GM19397 (cell line): ENCODE results near the gene ZNF322.

Source experiments
- ATAC-seq: cut with Tn5 transposase; IDR thresholded peaks from one replicate; pipeline ENCODE4 v1.9.1; 2021; ENCODE audit warnings: mild to moderate bottlenecking, moderate library complexity; ENCODE audit not compliant: unreplicated experiment

Gene ZNF322

GRCh38 chr6:26613689-26614683 lies 45.6 kb downstream of the ZNF322 start:
- no peak for ATAC-seq

- ATAC-seq, result no peak
Observed at GRCh38 chr6:26613201-26613600, 46.3 kb downstream of the ZNF322 start.

- no peak for ATAC-seq
Observed at GRCh38 chr6:26611599-26611998, 47.9 kb downstream of the ZNF322 start.

- no peak for ATAC-seq
Observed at GRCh38 chr6:26609463-26609862, 50.1 kb downstream of the ZNF322 start.

GRCh38 chr6:26607434-26608230 lies 51.9 kb downstream of the ZNF322 start:
- ATAC-seq, result peak; percentile 61

GRCh38 chr6:26604797-26605196 lies 54.7 kb downstream of the ZNF322 start:
- no peak for ATAC-seq

GRCh38 chr6:26604026-26604425 lies 55.5 kb downstream of the ZNF322 start:
- ATAC-seq, result no peak

- ATAC-seq, result no peak
Observed at GRCh38 chr6:26602262-26602661, 57.3 kb downstream of the ZNF322 start.

- no peak for ATAC-seq
Observed at GRCh38 chr6:26600759-26601158, 58.8 kb downstream of the ZNF322 start.

- ATAC-seq, result no peak
Observed at GRCh38 chr6:26599591-26599990, 60.0 kb downstream of the ZNF322 start.

GRCh38 chr6:26599134-26599533 lies 60.4 kb downstream of the ZNF322 start:
- no peak for ATAC-seq

GRCh38 chr6:26598267-26598666 lies 61.3 kb downstream of the ZNF322 start:
- no peak for ATAC-seq

GRCh38 chr6:26597821-26598220 lies 61.7 kb downstream of the ZNF322 start:
- no peak for ATAC-seq

- no peak for ATAC-seq
Observed at GRCh38 chr6:26597389-26597766, 62.2 kb downstream of the ZNF322 start.

- ATAC-seq, result peak; percentile 80
Observed at GRCh38 chr6:26596579-26597388, 62.8 kb downstream of the ZNF322 start, which contains the start of gene ABT1. Gene ABT1 (plus strand): TSS chr6:26596953. CDS start chr6:26596983, 30 bp downstream.

GRCh38 chr6:26595669-26596269 lies 63.8 kb downstream of the ZNF322 start:
- ATAC-seq, result peak; percentile 54

- ATAC-seq, result no peak
Observed at GRCh38 chr6:26594730-26595632, 64.6 kb downstream of the ZNF322 start.

- no peak for ATAC-seq
Observed at GRCh38 chr6:26594131-26594498, 65.4 kb downstream of the ZNF322 start.
